HCT116 (cell line): Measurements from ENCODE around the gene SPTBN1. TPM values are rescaled to one million over a fixed set of nuclear protein-coding genes. Genes with fewer than 3 reads are reported as not detected.

ENCODE experiments used
- ATAC-seq: fragments of 200-7000 bp; cut with Tn5 transposase; 2 replicates; pipeline ENCODE4 v1.9.1; 2020; ENCODE audit warnings: mild to moderate bottlenecking, moderate library complexity
- BruUV-seq: library from RNA; stranded (reverse); fragments of 400-500 nt; replicated peaks from 2 replicates; lab custom pipeline; 2021; lab: Mats Ljungman, UMichigan
- CTCF ChIA-PET: fragments of 300-600 bp; sonication (Branson Sonifier 250); formaldehyde crosslinking; loops from one replicate; lab custom pipeline; 2021; ENCODE audit warnings: antibody characterized with exemption; lab: Charles Lee
- POLR2A ChIA-PET: fragments of 300-600, 350-600 bp; sonication (Branson Sonifier 250); formaldehyde crosslinking; loops from one replicate; lab custom pipeline; 2021; ENCODE audit warnings: antibody characterized with exemption; lab: Charles Lee
- RAD21 ChIA-PET, 2 experiments: fragments of 300-600 bp; sonication (Branson Sonifier 250); formaldehyde crosslinking; loops; one replicate each; lab custom pipeline; 2023; ENCODE audit warnings: low total read pairs in 2 of 2; ENCODE audit not compliant: uncharacterized antibody in 2 of 2, unreplicated experiment in 2 of 2, low non-redundant PET in 1 of 2; lab: Charles Lee
- DNase-seq: peaks from one replicate; pipeline ENCODE4 v3.0.0-alpha.2; 2010; ENCODE audit warnings: low read depth, low spot score
- H2AFZ ChIP-seq: fragments of 200-600 bp; shearing (Covaris generic), sonication (generic); 2 replicates; pipeline ENCODE4 v1.6.1; 2017; ENCODE audit warnings: low read depth, mixed run types, mixed read lengths, antibody characterized with exemption, low read length; ENCODE audit not compliant: poor library complexity, severe bottlenecking
- H3K27ac ChIP-seq: 2 replicates; pipeline ENCODE4 v1.5.1; 2012; ENCODE audit warnings: low read depth, low read length
- H3K27me3 ChIP-seq: fragments of 200-600 bp; sonication (generic); 2 replicates; pipeline ENCODE4 v1.6.1; 2016; ENCODE audit warnings: mixed run types, low read length, mixed read lengths; ENCODE audit not compliant: insufficient read depth
- H3K36me3 ChIP-seq, 2 experiments: fragments of 200-500 bp in 1 of 2; fragments of 200-600 bp in 1 of 2; sonication (Bioruptor generic) in 1 of 2; sonication (generic) in 1 of 2; 2 replicates each; pipeline versions ENCODE4 v1.5.1 to v1.6.1; 2014 to 2016; ENCODE audit warnings: low read length in 2 of 2, inconsistent platforms in 1 of 2, mixed read lengths in 1 of 2, mixed run types in 1 of 2; ENCODE audit not compliant: insufficient read depth in 2 of 2, control insufficient read depth in 1 of 2
- H3K4me1 ChIP-seq, 2 experiments: fragments of 200-600 bp in 1 of 2; sonication (generic) in 1 of 2; 2 replicates each; pipeline versions ENCODE4 v1.5.1 to v1.6.1; 2012 to 2017; ENCODE audit warnings: low read length in 2 of 2, inconsistent platforms in 1 of 2, mild to moderate bottlenecking in 1 of 2, mixed read lengths in 1 of 2, mixed run types in 1 of 2, moderate library complexity in 1 of 2; ENCODE audit not compliant: insufficient read depth in 2 of 2, control insufficient read depth in 1 of 2
- H3K4me2 ChIP-seq: fragments of 200-600 bp; sonication (generic); 2 replicates; pipeline ENCODE4 v1.6.1; 2017; ENCODE audit warnings: mixed run types, low read length, mixed read lengths
- H3K4me3 ChIP-seq, 2 experiments: fragments of 200-600 bp in 1 of 2; sonication (generic) in 1 of 2; replicated peaks in 1 of 2; 2 replicates each; pipeline ENCODE4 v1.5.1; 2011 to 2016; ENCODE audit warnings: low read length in 2 of 2, control low read depth in 1 of 2, low read depth in 1 of 2, mild to moderate bottlenecking in 1 of 2, mixed read lengths in 1 of 2, mixed run types in 1 of 2
- H3K79me2 ChIP-seq: fragments of 200-600 bp; sonication (generic); 2 replicates; pipeline ENCODE4 v1.6.1; 2017; ENCODE audit warnings: mild to moderate bottlenecking, mixed run types, low read length, moderate library complexity, mixed read lengths; ENCODE audit not compliant: insufficient read depth
- H3K9ac ChIP-seq: fragments of 200-600 bp; sonication (generic); 2 replicates; pipeline ENCODE4 v1.6.1; 2016; ENCODE audit warnings: low read length, mixed read lengths
- H3K9me2 ChIP-seq: fragments of 200-600 bp; sonication (generic), shearing (Covaris generic); 2 replicates; pipeline ENCODE4 v1.6.1; 2017; ENCODE audit warnings: mixed run types, mild to moderate bottlenecking, moderate library complexity; ENCODE audit not compliant: insufficient read depth
- H3K9me3 ChIP-seq, 2 experiments: fragments of 200-500 bp in 1 of 2; fragments of 200-600 bp in 1 of 2; sonication (Bioruptor generic) in 1 of 2; sonication (generic) in 1 of 2; 2 replicates each; pipeline ENCODE4 v1.6.1; 2014 to 2017; ENCODE audit warnings: low read length in 2 of 2, mixed read lengths in 2 of 2, inconsistent platforms in 1 of 2, low read depth in 1 of 2, mild to moderate bottlenecking in 1 of 2, mixed run types in 1 of 2, moderate library complexity in 1 of 2; ENCODE audit not compliant: control insufficient read depth in 1 of 2, insufficient read depth in 1 of 2
- H4K20me1 ChIP-seq: fragments of 200-600 bp; sonication (generic), shearing (Covaris generic); 2 replicates; pipeline ENCODE4 v1.6.1; 2017; ENCODE audit warnings: mixed run types, mild to moderate bottlenecking, moderate library complexity; ENCODE audit not compliant: insufficient read depth
- CBX3 ChIP-seq: IDR thresholded peaks from 2 replicates; pipeline ENCODE4 v1.6.1; 2012; ENCODE audit warnings: low read depth
- CEBPB ChIP-seq: IDR thresholded peaks from 2 replicates; pipeline ENCODE4 v1.6.1; 2012; ENCODE audit warnings: low read depth
- EGR1 ChIP-seq: IDR thresholded peaks from 2 replicates; pipeline ENCODE4 v1.6.1; 2012; ENCODE audit warnings: low read depth
- EZH2phosphoT487 ChIP-seq: fragments of 200-600 bp; IDR thresholded peaks from 2 replicates; pipeline ENCODE4 v1.6.1; 2018; ENCODE audit warnings: antibody characterized with exemption, borderline replicate concordance
- JUND ChIP-seq: IDR thresholded peaks from 2 replicates; pipeline ENCODE4 v1.6.1; 2012
- POLR2A ChIP-seq: IDR thresholded peaks from 2 replicates; pipeline ENCODE4 v1.7.0; 2011; ENCODE audit warnings: borderline replicate concordance; ENCODE audit not compliant: insufficient read depth, insufficient read length; ENCODE audit errors: extremely low read depth
- SP1 ChIP-seq: IDR thresholded peaks from 2 replicates; pipeline ENCODE4 v1.6.1; 2012; ENCODE audit warnings: low read depth
- SRF ChIP-seq: IDR thresholded peaks from 2 replicates; pipeline ENCODE4 v1.6.1; 2012; ENCODE audit warnings: low read depth
- ZFX ChIP-seq: fragments of 450-650 bp; IDR thresholded peaks from 2 replicates; pipeline ENCODE4 v1.6.1; 2017
- ZNF274 ChIP-seq: fragments of 200-500 bp; sonication (Bioruptor generic); IDR thresholded peaks from 2 replicates; pipeline ENCODE4 v1.6.1; 2014; ENCODE audit warnings: mild to moderate bottlenecking, low read depth, low read length, inconsistent platforms
- intact Hi-C: fragments of 100-400 bp; cut with micrococcal nuclease; formaldehyde crosslinking; loops from 2 replicates; pipeline ENCODE4 v1.10.0; 2022
- total RNA-seq: library from RNA; stranded (reverse); gene quantifications from one replicate; pipeline ENCODE4 v1.2.1, GENCODE V29; 2021; ENCODE audit not compliant: unreplicated experiment
- TF ChIP-seq, protein P1 (sequence below), 3 experiments: fragments of 200-600 bp in 1 of 3; sonication (generic) in 1 of 3; IDR thresholded peaks in 2 of 3; conservative IDR thresholded peaks in 1 of 3; 2 replicates each; pipeline ENCODE4 v1.5.1; 2012 to 2017; ENCODE audit warnings: low read depth in 2 of 3, low read length in 2 of 3, antibody characterized with exemption in 1 of 3, borderline replicate concordance in 1 of 3, control low read depth in 1 of 3, mild to moderate bottlenecking in 1 of 3, mixed read lengths in 1 of 3, mixed run types in 1 of 3, moderate library complexity in 1 of 3; ENCODE audit not compliant: insufficient read depth in 1 of 3
- TF ChIP-seq, protein P2 (sequence below): IDR thresholded peaks from 2 replicates; pipeline ENCODE4 v1.6.1; 2011; ENCODE audit warnings: mild to moderate bottlenecking, low read length, moderate library complexity; ENCODE audit not compliant: insufficient replicate concordance; ENCODE audit errors: extremely low read depth

SPTBN1 gene
- total RNA-seq, 1 experiment from 2014 or later: 84.4 TPM

DNA sequence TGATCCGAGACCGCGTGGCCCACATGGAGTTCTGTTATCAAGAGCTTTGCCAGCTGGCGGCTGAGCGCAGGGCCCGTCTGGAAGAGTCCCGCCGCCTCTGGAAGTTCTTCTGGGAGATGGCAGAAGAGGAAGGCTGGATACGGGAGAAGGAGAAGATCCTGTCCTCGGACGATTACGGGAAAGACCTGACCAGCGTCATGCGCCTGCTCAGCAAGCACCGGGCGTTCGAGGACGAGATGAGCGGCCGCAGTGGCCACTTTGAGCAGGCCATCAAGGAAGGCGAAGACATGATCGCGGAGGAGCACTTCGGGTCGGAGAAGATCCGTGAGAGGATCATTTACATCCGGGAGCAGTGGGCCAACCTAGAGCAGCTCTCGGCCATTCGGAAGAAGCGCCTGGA is 172.8 kb downstream of the SPTBN1 start:
- H3K79me2 ChIP-seq: no peaks in the 10 kb centered on the region

More for the DNA sequence above, 172.8 kb downstream of the SPTBN1 start:
- Histone ChIP-seq H2AFZ (no peak overlapping the region), H3K9me3 (no peaks in the 10 kb centered on the region), H3K27ac (no peak overlapping the region), H4K20me1 (0 out of 2 replicates have a peak, but pooled peaks cover 4% of the 10 kb centered on the region), H3K9me2 (no peaks in the 10 kb centered on the region), H3K4me3 (no peak overlapping the region), H3K27me3 (no peaks in the 10 kb centered on the region), H3K4me1 (no peaks in the 10 kb centered on the region), H3K36me3 (peaks cover 50 to 55% of the 10 kb centered on the region in 2 experiments; a peak in 3 of 4 replicates), H3K4me2 (no peak overlapping the region), H3K9ac (no peak overlapping the region)
- BruUV-seq: no TSS peak
- intact Hi-C loops: no loop called here
- ATAC-seq (no peak), DNase-seq (no peak)
- TF ChIP-seq ZNF274 (no peak), ZFX (no peak), CEBPB (no peak), POLR2A (no peak), JUND (no peak), EZH2phosphoT487 (no peak), SRF (no peak), EGR1 (no peak), SP1 (no peak), CBX3 (no peak)
- TF ChIP-seq, protein P1, sequence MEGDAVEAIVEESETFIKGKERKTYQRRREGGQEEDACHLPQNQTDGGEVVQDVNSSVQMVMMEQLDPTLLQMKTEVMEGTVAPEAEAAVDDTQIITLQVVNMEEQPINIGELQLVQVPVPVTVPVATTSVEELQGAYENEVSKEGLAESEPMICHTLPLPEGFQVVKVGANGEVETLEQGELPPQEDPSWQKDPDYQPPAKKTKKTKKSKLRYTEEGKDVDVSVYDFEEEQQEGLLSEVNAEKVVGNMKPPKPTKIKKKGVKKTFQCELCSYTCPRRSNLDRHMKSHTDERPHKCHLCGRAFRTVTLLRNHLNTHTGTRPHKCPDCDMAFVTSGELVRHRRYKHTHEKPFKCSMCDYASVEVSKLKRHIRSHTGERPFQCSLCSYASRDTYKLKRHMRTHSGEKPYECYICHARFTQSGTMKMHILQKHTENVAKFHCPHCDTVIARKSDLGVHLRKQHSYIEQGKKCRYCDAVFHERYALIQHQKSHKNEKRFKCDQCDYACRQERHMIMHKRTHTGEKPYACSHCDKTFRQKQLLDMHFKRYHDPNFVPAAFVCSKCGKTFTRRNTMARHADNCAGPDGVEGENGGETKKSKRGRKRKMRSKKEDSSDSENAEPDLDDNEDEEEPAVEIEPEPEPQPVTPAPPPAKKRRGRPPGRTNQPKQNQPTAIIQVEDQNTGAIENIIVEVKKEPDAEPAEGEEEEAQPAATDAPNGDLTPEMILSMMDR (IDR thresholded peaks at IDR 0.05 in 2 of 3, conservative IDR thresholded peaks at IDR 0.05 in 1 of 3; ENCODE audit: borderline replicate concordance in 1 of 3, insufficient read depth in 1 of 3, low read depth in 2 of 3, low read length in 2 of 3): no peak
- TF ChIP-seq, protein P2, sequence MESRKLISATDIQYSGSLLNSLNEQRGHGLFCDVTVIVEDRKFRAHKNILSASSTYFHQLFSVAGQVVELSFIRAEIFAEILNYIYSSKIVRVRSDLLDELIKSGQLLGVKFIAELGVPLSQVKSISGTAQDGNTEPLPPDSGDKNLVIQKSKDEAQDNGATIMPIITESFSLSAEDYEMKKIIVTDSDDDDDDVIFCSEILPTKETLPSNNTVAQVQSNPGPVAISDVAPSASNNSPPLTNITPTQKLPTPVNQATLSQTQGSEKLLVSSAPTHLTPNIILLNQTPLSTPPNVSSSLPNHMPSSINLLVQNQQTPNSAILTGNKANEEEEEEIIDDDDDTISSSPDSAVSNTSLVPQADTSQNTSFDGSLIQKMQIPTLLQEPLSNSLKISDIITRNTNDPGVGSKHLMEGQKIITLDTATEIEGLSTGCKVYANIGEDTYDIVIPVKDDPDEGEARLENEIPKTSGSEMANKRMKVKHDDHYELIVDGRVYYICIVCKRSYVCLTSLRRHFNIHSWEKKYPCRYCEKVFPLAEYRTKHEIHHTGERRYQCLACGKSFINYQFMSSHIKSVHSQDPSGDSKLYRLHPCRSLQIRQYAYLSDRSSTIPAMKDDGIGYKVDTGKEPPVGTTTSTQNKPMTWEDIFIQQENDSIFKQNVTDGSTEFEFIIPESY: no peak
- CTCF ChIA-PET: no interaction called here
- RAD21 ChIA-PET: no interaction called here
- POLR2A ChIA-PET: no interaction called here
